Vagina (tissue), 2 donors: ENCODE measurements around the gene PET100. TPM values are rescaled to one million over a fixed set of nuclear protein-coding genes. Genes with fewer than 3 reads are reported as not detected.
A peak's percentile ranks its signal among the peaks of the same experiment; 100 is the strongest.

Experiments
- DNase-seq, 2 donors: peaks; one replicate each; pipeline ENCODE4 v3.0.0-alpha.2; 2017; ENCODE audit errors: extremely low spot score in 2 of 2
- H3K27ac ChIP-seq: fragments of 200-600 bp; sonication (generic); one replicate; pipeline ENCODE4 v1.5.1; 2019
- H3K27me3 ChIP-seq: fragments of 200-600 bp; sonication (generic); one replicate; pipeline ENCODE4 v1.5.1; 2019
- H3K36me3 ChIP-seq, 2 donors: fragments of 200-600 bp; sonication (generic); one replicate each; pipeline ENCODE4 v1.5.1; 2017 to 2019
- H3K4me1 ChIP-seq: fragments of 200-600 bp; sonication (generic); one replicate; pipeline ENCODE4 v1.5.1; 2019
- H3K4me3 ChIP-seq, 2 donors: fragments of 200-600 bp; sonication (generic); 1 replicate in 1 of 2; 2 replicates in 1 of 2; pipeline ENCODE4 v1.5.1; 2016 to 2019
- H3K9me3 ChIP-seq: fragments of 200-600 bp; sonication (generic); one replicate; pipeline ENCODE4 v1.5.1; 2019
- POLR2A ChIP-seq, 2 donors: fragments of 450-650 bp; IDR thresholded peaks; one replicate each; pipeline ENCODE4 v1.6.1; 2017; ENCODE audit warnings: antibody characterized with exemption in 2 of 2, mild to moderate bottlenecking in 2 of 2, moderate library complexity in 2 of 2
- POLR2AphosphoS5 ChIP-seq, 2 donors: sonication (generic); formaldehyde crosslinking; IDR thresholded peaks; one replicate each; pipeline ENCODE4 v1.9.0; 2017; ENCODE audit warnings: antibody characterized with exemption in 2 of 2, mild to moderate bottlenecking in 2 of 2, low read depth in 1 of 2; ENCODE audit not compliant: insufficient read depth in 1 of 2
- intact Hi-C: fragments of 100-400 bp; cut with DNase I; formaldehyde crosslinking; loops from one replicate; pipeline ENCODE4 v1.15.1; 2023
- microRNA-seq: library from miRNA; unstranded; fragments of <30 nt; microRNA quantifications from one replicate; pipeline ENCODE4, GENCODE V29; 2017; ENCODE audit warnings: borderline number of aligned reads, borderline replicate concordance
- small RNA-seq: library from RNA; depleted of rRNA; stranded (forward); fragments of <200 nt; gene quantifications from one replicate; pipeline ENCODE3, GENCODE V24; 2016
- total RNA-seq: library from RNA; depleted of rRNA; stranded (reverse); fragments of >200 nt; gene quantifications from one replicate; pipeline ENCODE4 v1.2.3, GENCODE V29; 2016
- TF ChIP-seq, protein P1 (sequence below), 3 experiments: fragments of 450-650 bp in 2 of 3; fragments of 200-600 bp in 1 of 3; sonication (generic) in 1 of 3; IDR thresholded peaks; one replicate each; pipeline ENCODE4 v1.5.1; 2017 to 2019; ENCODE audit warnings: antibody characterized with exemption in 3 of 3, mild to moderate bottlenecking in 2 of 3, moderate library complexity in 2 of 3

PET100 gene
- total RNA-seq, 1 donor from 2014 or later, result 16.7 TPM

GRCh38 chr19:7679771-7680605, 50.4 kb downstream of the PET100 start:
- no peak for TF ChIP-seq POLR2AphosphoS5 (IDR thresholded peaks at IDR 0.05; ENCODE audit: insufficient read depth in 1 of 2, low read depth in 1 of 2)
- no peak for TF ChIP-seq POLR2A (IDR thresholded peaks at IDR 0.05)
- Histone ChIP-seq H3K4me3 (peak overlapping the region; percentile 89 to 100), H3K36me3 (peaks cover 0 to 23% of the 10 kb centered on the region in 2 donors), H3K4me1 (peaks cover 19% of the 10 kb centered on the region), H3K9me3 (no peaks in the 10 kb centered on the region), H3K27ac (peak overlapping the region; percentile 91), H3K27me3 (no peaks in the 10 kb centered on the region)
- intact Hi-C loops, result loop anchor here (10.0 kb wide), 1 partner anchor 585 kb away; no protein-coding TSS in a partner anchor
- no peak for DNase-seq

- no peaks in the 10 kb centered on the region for H3K9me3 ChIP-seq
- intact Hi-C loops, result loop anchor here (10.0 kb wide), 1 partner anchor 586 kb away; no protein-coding TSS in a partner anchor
- DNase-seq, result no peak
- H3K27ac ChIP-seq, result peak within 1 kb of the TSS; percentile 91
- no peaks in the 10 kb centered on the region for H3K27me3 ChIP-seq
- peak in 1 of 2 donors; percentile 38 for TF ChIP-seq POLR2A (IDR thresholded peaks at IDR 0.05)
- TF ChIP-seq POLR2AphosphoS5 (IDR thresholded peaks at IDR 0.05; ENCODE audit: insufficient read depth in 1 of 2, low read depth in 1 of 2), result peak in 1 of 2 donors; percentile 68
- TF ChIP-seq, protein P1, sequence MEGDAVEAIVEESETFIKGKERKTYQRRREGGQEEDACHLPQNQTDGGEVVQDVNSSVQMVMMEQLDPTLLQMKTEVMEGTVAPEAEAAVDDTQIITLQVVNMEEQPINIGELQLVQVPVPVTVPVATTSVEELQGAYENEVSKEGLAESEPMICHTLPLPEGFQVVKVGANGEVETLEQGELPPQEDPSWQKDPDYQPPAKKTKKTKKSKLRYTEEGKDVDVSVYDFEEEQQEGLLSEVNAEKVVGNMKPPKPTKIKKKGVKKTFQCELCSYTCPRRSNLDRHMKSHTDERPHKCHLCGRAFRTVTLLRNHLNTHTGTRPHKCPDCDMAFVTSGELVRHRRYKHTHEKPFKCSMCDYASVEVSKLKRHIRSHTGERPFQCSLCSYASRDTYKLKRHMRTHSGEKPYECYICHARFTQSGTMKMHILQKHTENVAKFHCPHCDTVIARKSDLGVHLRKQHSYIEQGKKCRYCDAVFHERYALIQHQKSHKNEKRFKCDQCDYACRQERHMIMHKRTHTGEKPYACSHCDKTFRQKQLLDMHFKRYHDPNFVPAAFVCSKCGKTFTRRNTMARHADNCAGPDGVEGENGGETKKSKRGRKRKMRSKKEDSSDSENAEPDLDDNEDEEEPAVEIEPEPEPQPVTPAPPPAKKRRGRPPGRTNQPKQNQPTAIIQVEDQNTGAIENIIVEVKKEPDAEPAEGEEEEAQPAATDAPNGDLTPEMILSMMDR (IDR thresholded peaks at IDR 0.05), result peak; percentile 79 to 98 (median 93)
- peaks cover 0 to 23% of the 10 kb centered on the region in 2 donors for H3K36me3 ChIP-seq
- H3K4me1 ChIP-seq, result peaks cover 19% of the 10 kb centered on the region
- H3K4me3 ChIP-seq, result peak within 1 kb of the TSS; percentile 89 to 100
Observed at GRCh38 chr19:7680606-7681339, 51.2 kb downstream of the PET100 start, which contains the start of gene TRAPPC5. Gene TRAPPC5 (plus strand): TSS chr19:7680833. CDS start chr19:7682254, 1,421 bp downstream.

Small RNAs within 50 kb of the gene (microRNA-seq; reads per million reads assigned to microRNA genes)
- gene MIR6792, result 1.4 reads per million

Small RNAs within 50 kb of the gene (small RNA-seq; reads per million reads assigned to genes)
- not detected for gene MIR6792

Other genes with a start within 250 kb of the PET100 start
- 2.7 TPM for gene PEX11G, start 140.8 kb upstream of the PET100 start, total RNA-seq
- 87.4 TPM for gene ZNF358, start 113.7 kb upstream of the PET100 start, total RNA-seq
- gene MCOLN1, start 107.2 kb upstream of the PET100 start, total RNA-seq, result 20.4 TPM
- gene PNPLA6, start 94.1 kb upstream of the PET100 start, total RNA-seq, result 47.4 TPM
- 12.8 TPM for gene CAMSAP3, start 33.9 kb upstream of the PET100 start, total RNA-seq
- 44.0 TPM for gene XAB2, start 248 bp upstream of the PET100 start, total RNA-seq
- gene PCP2, start 3.9 kb downstream of the PET100 start, total RNA-seq, result not detected
- 64.3 TPM for gene STXBP2, start 7.3 kb downstream of the PET100 start, total RNA-seq
- not detected for gene RETN, start 39.3 kb downstream of the PET100 start, total RNA-seq
- not detected for gene MCEMP1, start 47.3 kb downstream of the PET100 start, total RNA-seq
- gene TRAPPC5, start 51.0 kb downstream of the PET100 start, total RNA-seq, result 87.2 TPM
- gene FCER2, start 72.3 kb downstream of the PET100 start, total RNA-seq, result not detected
- 0.98 TPM for gene CLEC4G, start 102.3 kb downstream of the PET100 start, total RNA-seq
- gene CD209, start 117.7 kb downstream of the PET100 start, total RNA-seq, result 8.8 TPM
- not detected for gene CLEC4M, start 133.4 kb downstream of the PET100 start, total RNA-seq
- 17.2 TPM for gene EVI5L, start 200.4 kb downstream of the PET100 start, total RNA-seq
- not detected for gene PRR36, start 244.6 kb downstream of the PET100 start, total RNA-seq